GM18907 (cell line): ENCODE results near the gene EGFLAM.
"Not testable (repeated sequence)": the region's sequence is repeated elsewhere in the genome, so short reads cannot be mapped to it uniquely, and the experiment has no call there.

ENCODE experiments used
- ATAC-seq: cut with Tn5 transposase; IDR thresholded peaks from one replicate; pipeline ENCODE4 v1.9.1; 2021; ENCODE audit warnings: mild to moderate bottlenecking, moderate library complexity; ENCODE audit not compliant: unreplicated experiment

Gene EGFLAM

DNA sequence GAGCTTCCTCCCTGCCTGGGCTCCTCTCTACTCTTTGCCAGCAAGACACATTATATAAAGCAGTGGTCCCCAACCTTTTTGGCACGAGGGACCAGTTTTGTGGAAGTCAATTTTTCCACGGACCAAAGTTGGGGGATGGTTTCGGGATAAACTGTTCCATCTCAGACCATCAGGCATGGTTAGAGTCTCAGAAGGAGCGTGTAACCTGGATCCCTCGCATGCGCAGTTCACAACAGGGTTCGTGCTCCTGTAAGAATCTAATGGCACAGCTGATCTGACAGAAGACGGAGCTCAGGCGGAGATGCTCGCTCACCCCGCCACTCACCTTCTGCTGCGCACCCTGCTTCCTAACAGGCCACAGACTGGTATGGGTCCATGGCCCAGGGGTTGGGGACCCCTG lies 155.3 kb downstream of the EGFLAM start:
- no peak for ATAC-seq

DNA sequence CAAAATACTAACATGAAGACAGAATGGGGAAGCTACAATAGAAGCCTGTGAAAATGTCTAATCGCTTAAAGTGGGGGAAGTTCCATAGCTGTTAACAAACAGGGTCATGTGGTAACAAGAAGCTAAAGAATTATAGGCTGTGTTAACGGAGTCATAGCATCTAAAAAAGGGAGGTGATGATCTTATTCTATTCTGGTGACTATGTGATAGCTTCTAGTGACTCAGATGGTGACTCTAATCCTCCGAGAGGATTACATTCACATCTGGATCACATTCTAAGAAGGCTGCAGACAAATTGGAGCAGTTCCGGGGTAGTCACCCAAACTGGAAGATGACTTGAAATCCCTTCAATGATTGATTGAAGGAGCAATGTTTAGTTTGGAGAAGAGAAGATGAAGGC lies 156.0 kb downstream of the EGFLAM start:
- ATAC-seq, result no peak

GRCh38 chr5:38415772-38416171 lies 157.4 kb downstream of the EGFLAM start:
- ATAC-seq, result not testable (repeated sequence)

DNA sequence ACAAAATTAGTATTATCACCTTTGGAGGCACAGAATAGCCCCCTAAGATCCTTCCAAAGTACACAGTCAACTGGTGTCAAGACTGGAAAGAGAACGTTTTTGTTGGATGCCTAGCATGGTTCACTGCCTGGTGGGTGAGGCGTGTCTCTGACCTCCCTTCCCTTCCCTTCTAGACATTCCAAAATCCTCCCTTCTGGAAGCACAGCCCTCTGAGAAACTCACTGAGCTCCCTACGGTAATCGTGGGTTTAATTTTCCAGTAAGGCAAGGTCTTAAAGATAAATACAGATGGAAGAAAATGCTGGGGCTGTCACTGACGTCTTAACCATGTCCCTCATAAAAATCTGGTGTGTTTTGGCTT lies 159.3 kb downstream of the EGFLAM start:
- ATAC-seq, result no peak

- no peak for ATAC-seq
Observed at GRCh38 chr5:38420246-38420645, 161.9 kb downstream of the EGFLAM start.

- peak; percentile 60 for ATAC-seq
Observed at GRCh38 chr5:38420691-38421390, 162.5 kb downstream of the EGFLAM start.

- no peak for ATAC-seq
Observed at GRCh38 chr5:38422622-38423021, 164.3 kb downstream of the EGFLAM start.

- no peak for ATAC-seq
Observed at GRCh38 chr5:38423276-38424147, 165.2 kb downstream of the EGFLAM start.

GRCh38 chr5:38424148-38425060 lies 166.0 kb downstream of the EGFLAM start:
- no peak for ATAC-seq

DNA sequence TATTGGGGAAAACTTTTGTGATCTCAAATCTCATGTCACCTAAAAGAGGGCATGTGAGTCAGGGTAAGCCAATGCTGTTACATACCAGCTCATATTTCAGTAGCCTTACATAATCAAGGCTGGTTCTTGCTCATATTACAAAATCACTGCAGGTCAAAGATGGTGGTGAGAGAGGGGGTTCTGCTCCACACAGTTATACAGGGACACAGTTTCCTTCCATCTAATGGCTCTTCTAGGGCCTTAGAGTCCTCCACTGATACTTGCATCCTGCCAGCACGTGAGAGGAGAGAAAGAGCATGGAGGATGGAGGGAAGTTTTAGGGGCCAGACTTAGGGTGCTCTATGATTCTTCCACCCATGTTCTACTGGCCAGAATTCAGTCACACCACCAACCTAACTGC lies 168.1 kb downstream of the EGFLAM start:
- no peak for ATAC-seq

DNA sequence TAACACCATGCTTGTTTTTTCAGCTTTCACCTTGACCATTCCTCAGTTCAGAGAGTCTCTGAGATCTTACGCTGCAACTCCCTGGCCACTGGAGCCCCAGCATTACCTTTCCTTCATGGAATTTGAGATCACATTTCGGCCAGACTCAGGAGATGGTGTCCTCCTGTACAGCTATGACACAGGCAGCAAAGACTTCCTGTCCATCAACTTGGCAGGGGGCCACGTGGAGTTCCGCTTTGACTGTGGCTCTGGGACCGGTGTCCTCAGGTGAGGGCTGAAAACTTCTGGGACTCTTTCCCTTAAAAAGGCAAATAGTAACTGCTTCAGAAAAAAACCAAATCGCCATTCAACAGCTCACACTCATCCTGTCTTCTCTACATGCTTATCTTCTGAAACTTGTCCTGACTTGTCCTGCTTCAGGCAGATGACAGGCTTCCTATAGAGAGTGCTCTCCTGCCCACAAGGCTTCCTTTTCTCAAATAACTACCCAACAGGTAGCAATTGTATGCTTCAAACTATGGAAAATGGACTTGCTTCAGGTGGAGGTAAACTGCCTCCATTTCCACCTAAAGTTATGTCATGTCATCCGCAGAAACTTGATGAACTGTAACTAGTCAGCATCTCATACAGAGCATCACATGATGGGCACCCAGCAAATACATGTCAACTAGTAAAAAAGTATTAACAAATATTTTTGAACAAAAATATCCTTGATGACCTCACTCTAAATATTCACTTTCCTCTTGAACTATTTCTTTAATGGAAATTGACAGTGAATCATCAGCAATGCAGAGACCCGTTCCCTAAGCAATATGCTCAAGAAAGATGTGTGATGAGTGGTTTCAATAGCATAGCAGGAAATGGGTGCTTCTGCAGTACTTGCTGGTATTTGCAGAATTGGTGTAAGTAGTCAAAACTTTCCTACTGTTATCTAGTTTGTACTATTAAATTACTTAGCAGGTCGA lies 168.9 kb downstream of the EGFLAM start:
- no peak for ATAC-seq

- no peak for ATAC-seq
Observed at GRCh38 chr5:38431242-38431853, 173.0 kb downstream of the EGFLAM start.

- ATAC-seq, result no peak
Observed at GRCh38 chr5:38433160-38433861, 175.0 kb downstream of the EGFLAM start.

DNA sequence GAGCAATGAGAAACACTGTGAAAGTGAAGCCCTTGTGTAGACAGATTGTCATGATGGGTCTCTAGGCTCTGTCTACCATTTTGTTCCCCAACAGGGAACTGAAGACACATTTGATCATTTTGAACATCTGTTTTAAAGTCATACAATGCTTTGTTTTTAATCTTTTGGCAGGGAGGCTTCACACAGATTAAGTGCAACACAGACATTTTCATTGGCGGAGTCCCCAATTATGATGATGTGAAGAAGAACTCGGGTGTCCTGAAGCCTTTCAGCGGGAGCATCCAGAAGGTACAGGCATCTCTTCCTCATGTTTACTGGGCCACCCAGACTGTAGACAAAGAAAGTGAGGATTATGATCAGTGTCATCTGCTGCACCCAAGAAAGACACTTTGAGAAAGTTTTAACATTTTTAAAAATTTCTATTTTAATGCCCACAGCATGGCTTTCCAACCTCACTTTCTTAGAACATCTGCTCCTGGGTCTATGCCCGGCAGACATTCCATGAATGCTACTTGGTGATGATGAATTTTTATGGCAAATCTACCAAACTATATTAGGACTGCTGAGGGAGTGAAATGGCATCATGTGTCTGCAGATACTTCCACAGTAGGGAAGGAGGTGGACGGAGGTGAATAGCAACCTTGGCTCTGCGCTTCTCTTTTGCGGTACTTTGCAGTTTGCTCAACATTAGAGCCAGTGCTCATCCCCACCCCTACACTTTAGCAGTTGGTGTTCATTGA lies 176.8 kb downstream of the EGFLAM start:
- no peak for ATAC-seq

GRCh38 chr5:38438757-38439156 lies 180.4 kb downstream of the EGFLAM start:
- no peak for ATAC-seq

DNA sequence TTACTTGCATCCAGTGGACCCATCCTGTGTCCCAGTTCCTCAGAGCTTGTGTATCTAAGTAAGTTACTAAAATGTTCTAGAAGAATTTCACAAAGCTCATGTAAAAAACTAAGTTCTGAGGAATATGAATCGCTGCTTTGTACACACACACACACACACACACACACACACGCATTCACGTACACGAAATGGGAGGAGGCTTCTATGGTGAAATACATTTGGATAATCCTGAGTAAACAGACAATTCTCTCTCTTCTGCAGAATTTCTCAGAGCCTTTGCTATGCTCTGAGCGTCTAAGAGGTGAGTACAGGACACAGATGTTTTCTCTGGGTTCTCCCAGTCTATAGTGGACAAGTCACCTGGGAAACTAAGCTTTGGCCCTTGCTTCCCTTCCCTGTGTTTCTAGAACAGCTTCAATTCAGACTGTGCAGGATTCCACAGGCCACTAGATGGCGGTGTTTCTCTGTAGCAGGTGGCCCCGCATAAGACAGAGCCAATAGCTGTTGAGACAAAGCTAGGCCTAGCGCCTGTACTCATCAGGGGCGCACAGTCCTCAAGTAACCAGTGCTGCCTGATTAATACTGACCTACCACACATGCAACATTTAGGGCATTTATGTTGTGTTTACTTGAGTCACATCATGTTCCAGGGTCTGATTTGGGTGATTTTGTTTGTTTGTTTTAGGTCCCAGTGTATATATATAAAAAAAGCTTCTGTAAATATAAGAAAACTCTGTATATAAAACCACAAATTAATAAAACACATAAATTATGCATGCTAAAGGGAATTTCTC lies 183.3 kb downstream of the EGFLAM start:
- ATAC-seq, result peak; percentile 100

GRCh38 chr5:38442247-38442573 lies 183.9 kb downstream of the EGFLAM start:
- ATAC-seq, result no peak

- no peak for ATAC-seq
Observed at GRCh38 chr5:38443390-38443789, 185.0 kb downstream of the EGFLAM start.
